GM18868 (cell line): Measurements from ENCODE around the gene ABCA9.

Source experiments
- ATAC-seq: cut with Tn5 transposase; IDR thresholded peaks from one replicate; pipeline ENCODE4 v1.9.1; 2021; ENCODE audit warnings: mild to moderate bottlenecking, moderate library complexity; ENCODE audit not compliant: unreplicated experiment

Gene ABCA9

DNA sequence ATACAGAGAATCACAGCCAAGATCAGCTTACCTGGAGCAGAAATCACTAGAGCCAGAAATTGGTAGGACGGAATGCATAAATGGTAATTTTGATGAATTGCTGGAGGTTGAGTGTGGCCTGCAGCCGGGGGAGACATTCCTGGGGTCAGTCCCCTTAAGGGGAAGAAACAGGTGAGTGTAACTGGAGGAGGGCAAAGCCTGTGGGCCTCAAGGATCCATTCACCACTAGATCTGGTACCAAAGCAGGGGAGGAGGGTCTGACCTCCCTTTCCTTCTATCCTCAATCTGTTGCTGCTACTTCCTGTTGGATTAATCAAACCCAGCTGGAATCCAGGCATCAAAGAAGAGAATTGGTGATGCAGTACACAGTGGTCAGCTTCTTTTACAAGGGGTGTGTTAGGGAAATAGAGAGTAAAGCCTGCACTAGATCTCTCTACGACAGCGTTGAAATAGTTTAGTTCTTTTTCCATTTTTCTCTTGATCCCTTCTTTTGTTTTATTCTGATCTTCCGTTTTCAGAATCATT, 8.6 kb upstream of the ABCA9 start:
- ATAC-seq, result no peak

GRCh38 chr17:69067274-69068047, 6.7 kb upstream of the ABCA9 start:
- ATAC-seq, result no peak

DNA sequence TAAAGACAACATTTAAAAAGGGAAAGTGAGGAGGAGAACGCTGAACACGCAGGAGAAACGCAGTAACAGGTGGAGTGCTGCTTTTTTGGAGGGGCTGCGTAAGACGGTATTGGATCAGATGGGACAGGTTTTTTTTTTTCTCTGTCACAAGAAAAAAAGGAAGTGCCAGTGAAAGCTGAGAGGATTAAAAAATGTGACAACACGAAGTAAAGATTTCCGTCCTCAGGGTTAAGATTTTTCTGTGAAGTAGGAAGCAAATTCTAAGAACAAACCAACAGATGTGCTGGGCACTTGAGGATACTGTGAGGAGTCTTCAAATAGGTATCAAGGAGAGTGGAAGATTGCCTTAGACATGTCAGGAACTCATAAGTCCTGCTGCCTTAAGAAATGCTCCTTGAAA, 5.8 kb upstream of the ABCA9 start:
- no peak for ATAC-seq

DNA sequence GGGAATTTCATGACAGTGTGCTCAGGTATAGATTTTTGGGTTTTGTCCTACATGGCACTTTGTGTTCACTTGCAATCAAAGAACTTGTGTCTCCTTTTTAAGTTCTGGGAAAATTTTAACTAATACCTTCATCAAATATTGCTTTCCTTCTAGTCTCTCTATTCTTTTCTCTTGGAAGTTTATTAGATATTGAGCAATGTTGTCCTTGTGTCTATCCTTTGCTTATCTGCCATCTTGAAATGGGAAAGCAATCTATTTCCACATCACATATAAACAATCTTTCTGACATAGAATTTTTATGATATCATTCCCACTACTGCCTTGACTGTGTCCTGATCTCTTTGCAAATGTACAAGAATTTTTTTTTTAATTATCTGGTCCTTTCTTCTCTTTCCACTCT, 4.4 kb upstream of the ABCA9 start:
- ATAC-seq, result no peak

- ATAC-seq, result no peak
These were observed 3.7 kb upstream of the ABCA9 start for GRCh38 chr17:69064476-69064875.

- ATAC-seq, result no peak
These were observed 3.3 kb upstream of the ABCA9 start for GRCh38 chr17:69064001-69064400.

DNA sequence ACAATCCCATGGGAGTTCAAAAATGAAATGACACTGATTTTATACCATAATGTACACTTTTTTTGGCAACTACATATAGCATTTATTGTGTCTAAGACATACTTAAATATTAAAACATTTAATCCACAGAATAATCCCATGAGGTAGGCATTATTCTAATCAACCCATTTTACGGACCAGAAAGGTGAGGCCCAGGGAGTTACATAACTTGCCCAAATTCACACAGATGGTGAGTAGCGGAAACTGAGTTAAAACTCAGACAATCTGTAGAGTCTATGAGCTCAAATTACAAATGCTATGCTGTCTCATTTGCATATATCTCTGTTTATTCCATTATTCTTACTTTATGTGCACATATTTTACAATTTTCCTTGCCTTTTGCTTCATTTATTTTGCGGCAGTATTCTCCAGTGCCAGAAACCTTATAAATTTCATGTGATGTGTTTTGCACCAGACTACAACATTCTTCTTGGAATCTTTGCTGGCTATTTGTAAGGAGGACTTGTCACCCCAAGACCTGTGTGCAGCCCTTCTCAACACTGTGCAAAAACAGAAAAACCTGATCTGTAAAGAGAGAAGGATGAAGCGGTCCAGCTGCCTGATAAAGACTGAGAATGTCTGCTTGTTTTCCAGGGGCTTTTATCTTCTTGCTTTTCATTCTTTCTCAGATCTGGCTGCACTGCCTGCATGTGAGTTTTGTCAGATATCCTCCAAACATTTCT, 2.3 kb upstream of the ABCA9 start:
- ATAC-seq, result no peak

- no peak for ATAC-seq
These were observed 1.2 kb upstream of the ABCA9 start for GRCh38 chr17:69061721-69062556.

- no peak for ATAC-seq
These were observed 1.1 kb downstream of the ABCA9 start for GRCh38 chr17:69059458-69060175.

DNA sequence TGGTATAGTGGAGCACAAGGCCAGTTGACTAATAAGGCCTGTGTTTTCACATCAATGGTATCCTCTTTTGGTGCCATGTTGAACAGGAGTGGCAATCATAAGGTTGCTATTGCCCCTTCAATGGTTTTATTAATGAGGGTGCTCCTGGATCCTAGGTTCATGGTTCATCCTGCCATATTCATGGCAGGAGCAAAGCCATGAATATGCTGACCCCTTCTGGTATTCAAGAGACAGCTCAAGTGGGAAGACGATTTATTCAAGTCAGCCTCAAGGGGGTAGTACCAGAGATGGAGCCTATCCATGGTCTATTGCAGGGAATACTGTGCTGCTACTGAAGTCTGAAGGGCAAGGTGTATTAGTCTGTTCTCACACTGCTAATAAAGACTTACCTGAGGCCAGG, 2.6 kb downstream of the ABCA9 start:
- no peak for ATAC-seq

DNA sequence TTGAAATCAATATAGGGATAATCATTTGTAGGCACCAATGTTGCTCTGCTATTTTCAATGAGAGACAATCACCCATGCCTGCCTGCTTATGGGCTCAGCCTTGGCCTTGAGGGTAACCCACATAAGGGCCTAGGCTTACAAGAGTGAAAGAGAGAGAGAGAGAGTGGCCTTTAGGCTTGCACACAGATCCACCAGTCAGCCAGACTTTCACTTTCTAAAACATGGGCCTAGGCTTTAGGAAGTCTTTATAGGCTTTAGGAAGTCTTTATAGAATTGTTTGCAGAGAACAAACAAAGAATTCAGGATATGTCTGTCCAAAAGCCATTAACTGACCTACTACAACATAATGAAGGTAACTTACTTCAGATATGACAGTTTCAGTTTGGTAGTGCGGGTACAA, 3.4 kb downstream of the ABCA9 start:
- ATAC-seq, result no peak

DNA sequence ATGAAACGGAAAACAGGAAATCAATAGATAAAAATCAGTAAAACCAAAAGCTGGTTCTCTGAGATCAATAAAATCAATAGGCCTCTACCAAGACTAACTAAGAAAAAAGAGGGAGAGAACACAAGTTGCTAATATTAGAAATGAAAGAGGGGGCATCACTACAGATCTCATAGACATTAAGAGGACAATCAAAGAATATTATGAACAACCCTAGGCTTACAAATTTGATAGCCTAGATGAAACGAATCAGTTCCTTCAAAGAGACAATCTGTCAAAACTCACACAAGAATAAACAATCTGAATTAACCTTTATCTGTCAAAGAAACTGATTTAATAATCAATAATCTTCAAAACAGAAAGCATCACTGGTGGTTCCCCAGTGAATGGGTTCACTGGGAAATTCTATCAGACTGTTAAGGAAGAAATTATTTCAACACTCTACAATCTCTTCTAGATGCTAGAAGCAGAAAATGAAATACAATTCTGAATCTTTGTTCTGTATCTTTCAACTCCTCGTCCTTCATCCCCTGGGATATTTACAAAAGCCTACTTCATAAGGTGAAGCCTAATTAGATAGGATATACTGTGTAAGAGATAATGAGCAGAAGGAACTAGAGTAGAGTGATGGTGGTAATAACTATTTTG, 4.4 kb downstream of the ABCA9 start:
- ATAC-seq, result no peak

DNA sequence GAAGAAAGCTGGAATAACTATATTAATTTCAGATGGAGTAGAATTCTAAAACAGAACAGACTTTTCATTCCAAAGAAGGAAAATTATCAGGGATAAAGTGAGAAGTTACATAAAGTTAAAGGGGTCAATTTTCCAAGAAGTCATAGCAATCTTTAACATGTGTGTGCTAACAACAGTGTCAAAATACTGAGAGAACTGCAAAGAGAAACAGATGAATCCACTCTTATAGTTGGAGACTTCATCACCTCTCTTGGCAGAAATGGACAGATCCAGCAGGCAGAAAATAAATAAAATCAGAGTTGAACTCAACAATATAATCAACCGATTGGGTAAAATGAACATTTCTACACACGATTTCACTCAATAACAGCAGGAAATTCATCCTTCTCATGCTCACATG, 5.4 kb downstream of the ABCA9 start:
- ATAC-seq, result no peak

DNA sequence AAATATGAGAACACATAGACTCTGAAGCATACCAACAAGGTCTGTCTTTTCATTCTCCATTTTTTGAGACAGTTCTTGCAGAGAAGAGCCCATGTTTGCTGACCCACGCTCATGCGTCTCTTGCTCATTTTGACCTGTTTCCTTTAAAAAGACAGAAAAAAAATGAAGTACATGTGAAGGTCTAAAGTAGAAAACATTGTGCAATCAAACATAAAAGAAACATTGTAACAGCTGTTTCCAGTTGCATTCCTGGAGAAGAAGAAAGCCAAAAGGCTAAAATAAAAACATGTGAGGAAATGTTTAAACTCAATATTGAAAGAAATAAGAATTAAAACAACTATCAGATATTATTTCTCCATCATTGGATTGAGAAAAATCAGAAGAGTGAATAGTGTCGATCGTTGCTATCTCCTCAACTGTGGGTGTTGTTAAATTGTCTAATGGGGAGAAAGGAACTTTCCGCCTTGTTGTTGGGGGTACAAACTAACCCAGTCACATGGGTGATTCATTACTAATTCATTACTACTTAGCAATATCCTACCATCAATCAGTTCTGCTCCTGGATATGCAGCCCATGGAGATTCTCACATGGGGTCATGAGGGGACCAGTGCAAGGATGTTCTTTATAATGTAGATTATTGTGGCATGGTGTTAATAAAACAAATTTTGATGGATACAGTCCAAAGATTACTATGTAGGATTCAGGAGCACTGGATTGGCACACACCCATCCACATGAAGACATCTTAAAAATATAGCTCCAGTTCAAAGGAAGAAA, 9.5 kb downstream of the ABCA9 start:
- ATAC-seq, result no peak

- ATAC-seq, result no peak
These were observed 12.1 kb downstream of the ABCA9 start for GRCh38 chr17:69048634-69049033.

DNA sequence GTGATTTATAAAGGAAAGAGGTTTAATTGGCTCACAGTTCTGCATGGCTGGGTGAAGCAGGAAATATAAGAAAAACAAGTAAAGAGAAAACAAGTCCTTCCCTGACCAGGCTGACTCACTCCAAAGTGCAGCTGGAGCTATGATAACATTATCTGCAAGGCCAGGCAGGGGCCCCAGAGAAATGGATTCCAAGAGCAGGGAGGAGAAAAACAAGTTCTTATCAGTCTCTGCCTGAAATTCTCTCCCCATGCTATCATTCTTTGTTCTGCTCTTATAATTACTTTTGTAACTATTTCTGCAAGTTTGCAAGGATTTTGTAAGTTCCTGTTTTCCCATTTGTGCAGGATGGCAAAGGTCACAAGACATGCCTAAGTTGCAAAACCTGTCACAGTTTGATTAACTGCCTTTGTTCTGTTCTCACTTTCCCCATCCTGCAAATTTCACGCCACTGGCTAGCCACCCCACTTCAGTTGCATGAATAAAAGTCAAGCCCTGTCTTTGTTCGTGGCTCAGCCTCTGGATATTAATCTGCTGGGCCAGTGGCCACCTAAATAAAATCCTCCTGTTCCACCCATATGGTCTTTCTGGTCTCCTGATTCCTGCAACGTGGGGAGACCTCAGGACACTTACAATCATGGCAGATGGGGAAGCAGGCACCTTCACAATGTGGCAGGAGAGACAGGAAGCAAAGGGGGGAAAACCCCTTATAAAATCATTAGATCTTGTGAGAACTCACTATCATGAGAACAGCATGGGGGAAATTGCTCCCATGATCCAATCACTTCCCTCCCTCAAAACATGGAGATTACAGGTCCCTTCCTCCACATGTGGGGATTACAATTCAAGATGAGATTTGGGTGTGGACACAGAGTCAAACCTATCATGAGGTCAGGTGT, 13.1 kb downstream of the ABCA9 start:
- ATAC-seq, result no peak

- no peak for ATAC-seq
These were observed 14.5 kb downstream of the ABCA9 start for GRCh38 chr17:69046121-69046807.

- ATAC-seq, result no peak
These were observed 15.1 kb downstream of the ABCA9 start for GRCh38 chr17:69045646-69046045.
